Measurements from ENCODE around the gene NADK2. TPM values are rescaled to one million over a fixed set of nuclear protein-coding genes. Genes with fewer than 3 reads are reported as not detected.

Gene NADK2
- total RNA-seq, 1 donor from 2014 or later = 20.7 TPM

GRCh38 chr5:36276864-36277263 lies 35.1 kb upstream of the NADK2 start:
- Mint-ChIP-seq H3K27me3 (ENCODE audit: low read depth, unreplicated experiment) (peaks cover 1% of the 10 kb centered on the region), H3K4me3 (ENCODE audit: unreplicated experiment) (no peak overlapping the region), H3K4me1 (ENCODE audit: low read depth, unreplicated experiment) (peaks cover 18% of the 10 kb centered on the region), H3K27ac (ENCODE audit: unreplicated experiment) (no peak overlapping the region), H3K36me3 (ENCODE audit: low read depth, unreplicated experiment) (no peaks in the 10 kb centered on the region), H3K9me3 (ENCODE audit: unreplicated experiment) (no peaks in the 10 kb centered on the region)
- Histone ChIP-seq H3K36me3 (ENCODE audit: insufficient read depth, low read length) (no peaks in the 10 kb centered on the region), H3K9ac (ENCODE audit: low read length) (no peak overlapping the region), H4K20me1 (ENCODE audit: insufficient read depth, low read length) (no peaks in the 10 kb centered on the region), H3K27ac (ENCODE audit: low read depth, low read length) (no peak overlapping the region), H3K79me2 (ENCODE audit: insufficient read depth, low read length) (no peaks in the 10 kb centered on the region), H2AFZ (ENCODE audit: low read depth, low read length) (no peak overlapping the region), H3K4me2 (ENCODE audit: low read length) (no peak overlapping the region), H3K9me3 (ENCODE audit: insufficient read depth, low read depth, low read length) (no peaks in the 10 kb centered on the region), H3K4me3 (ENCODE audit: insufficient read depth, low read depth, low read length) (no peak overlapping the region), H3K4me1 (ENCODE audit: insufficient read depth, low read length) (no peaks in the 10 kb centered on the region), H3K27me3 (ENCODE audit: insufficient read depth, low read length) (no peaks in the 10 kb centered on the region)
- TF ChIP-seq CTCF (IDR thresholded peaks at IDR 0.05; ENCODE audit: insufficient read depth, low read depth, low read length) (no peak), EZH2 (IDR thresholded peaks at IDR 0.05; ENCODE audit: insufficient read depth, low read length) (no peak)
- FAIRE-seq (no peak), DNase-seq (ENCODE audit: low read depth) (no peak)

GRCh38 chr5:36273809-36274526 lies 32.2 kb upstream of the NADK2 start:
- Histone ChIP-seq H3K36me3 (ENCODE audit: insufficient read depth, low read length) (no peaks in the 10 kb centered on the region), H3K4me1 (ENCODE audit: insufficient read depth, low read length) (no peaks in the 10 kb centered on the region), H3K4me2 (ENCODE audit: low read length) (no peak overlapping the region), H3K9me3 (ENCODE audit: insufficient read depth, low read depth, low read length) (no peaks in the 10 kb centered on the region), H3K79me2 (ENCODE audit: insufficient read depth, low read length) (no peaks in the 10 kb centered on the region), H2AFZ (ENCODE audit: low read depth, low read length) (no peak overlapping the region), H3K27ac (ENCODE audit: low read depth, low read length) (no peak overlapping the region), H4K20me1 (ENCODE audit: insufficient read depth, low read length) (no peaks in the 10 kb centered on the region), H3K27me3 (ENCODE audit: insufficient read depth, low read length) (no peaks in the 10 kb centered on the region), H3K9ac (ENCODE audit: low read length) (no peak overlapping the region), H3K4me3 (ENCODE audit: insufficient read depth, low read depth, low read length) (no peak overlapping the region)
- no peaks in the 10 kb centered on the region for H3K9me3 Mint-ChIP-seq (ENCODE audit: unreplicated experiment)
- TF ChIP-seq CTCF (IDR thresholded peaks at IDR 0.05; ENCODE audit: insufficient read depth, low read depth, low read length) (no peak), EZH2 (IDR thresholded peaks at IDR 0.05; ENCODE audit: insufficient read depth, low read length) (no peak)
- DNase-seq (ENCODE audit: low read depth) = no peak
- no peak for FAIRE-seq
- H3K4me3 Mint-ChIP-seq (ENCODE audit: unreplicated experiment) = no peak overlapping the region
- no peak overlapping the region for H3K27ac Mint-ChIP-seq (ENCODE audit: unreplicated experiment)
- H3K27me3 Mint-ChIP-seq (ENCODE audit: low read depth, unreplicated experiment) = peaks cover 1% of the 10 kb centered on the region
- peaks cover 8% of the 10 kb centered on the region for H3K4me1 Mint-ChIP-seq (ENCODE audit: low read depth, unreplicated experiment)
- H3K36me3 Mint-ChIP-seq (ENCODE audit: low read depth, unreplicated experiment) = no peaks in the 10 kb centered on the region

DNA sequence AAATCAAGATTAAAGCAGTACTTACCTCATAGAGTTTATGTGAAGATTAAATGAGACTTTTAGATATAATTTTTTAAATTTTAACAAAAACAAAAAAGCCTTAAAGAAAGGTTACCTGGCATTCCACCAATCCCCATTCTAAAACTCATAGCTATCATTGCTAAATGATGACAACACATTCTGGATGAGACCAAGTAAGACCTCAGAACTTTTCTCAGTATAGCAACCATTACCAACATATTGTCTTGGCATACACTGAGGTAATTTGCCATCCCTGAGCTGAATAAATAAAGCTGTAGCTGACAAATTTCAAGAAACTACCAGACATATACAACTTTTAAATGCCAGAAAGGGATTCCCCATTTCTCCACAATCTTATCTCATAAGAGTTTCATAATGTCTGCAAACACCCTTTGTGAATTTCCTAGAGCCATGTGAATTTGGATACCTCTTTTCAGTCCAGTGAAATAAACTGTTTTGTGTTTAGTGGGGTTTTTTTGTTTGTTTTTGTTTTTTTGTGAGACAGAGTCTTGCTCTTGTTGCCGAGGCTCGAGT lies 30.5 kb upstream of the NADK2 start:
- no peaks in the 10 kb centered on the region for H3K36me3 ChIP-seq (ENCODE audit: insufficient read depth, low read length)
- no peak for FAIRE-seq

More for the DNA sequence above, 30.5 kb upstream of the NADK2 start:
- Histone ChIP-seq H2AFZ (ENCODE audit: low read depth, low read length) (no peak overlapping the region), H3K27ac (ENCODE audit: low read depth, low read length) (no peak overlapping the region), H3K9me3 (ENCODE audit: insufficient read depth, low read depth, low read length) (no peaks in the 10 kb centered on the region), H3K9ac (ENCODE audit: low read length) (no peak overlapping the region), H3K4me2 (ENCODE audit: low read length) (no peak overlapping the region), H3K4me3 (ENCODE audit: insufficient read depth, low read depth, low read length) (no peak overlapping the region), H3K79me2 (ENCODE audit: insufficient read depth, low read length) (no peaks in the 10 kb centered on the region), H4K20me1 (ENCODE audit: insufficient read depth, low read length) (no peaks in the 10 kb centered on the region), H3K4me1 (ENCODE audit: insufficient read depth, low read length) (no peaks in the 10 kb centered on the region), H3K27me3 (ENCODE audit: insufficient read depth, low read length) (no peaks in the 10 kb centered on the region)
- Mint-ChIP-seq H3K27ac (ENCODE audit: unreplicated experiment) (no peak overlapping the region), H3K36me3 (ENCODE audit: low read depth, unreplicated experiment) (no peaks in the 10 kb centered on the region), H3K4me3 (ENCODE audit: unreplicated experiment) (no peak overlapping the region), H3K27me3 (ENCODE audit: low read depth, unreplicated experiment) (peaks cover 1% of the 10 kb centered on the region), H3K4me1 (ENCODE audit: low read depth, unreplicated experiment) (no peaks in the 10 kb centered on the region), H3K9me3 (ENCODE audit: unreplicated experiment) (no peaks in the 10 kb centered on the region)
- TF ChIP-seq CTCF (IDR thresholded peaks at IDR 0.05; ENCODE audit: insufficient read depth, low read depth, low read length) (no peak), EZH2 (IDR thresholded peaks at IDR 0.05; ENCODE audit: insufficient read depth, low read length) (no peak)
- peak; percentile 36 for DNase-seq (ENCODE audit: low read depth)

All from astrocyte (in vitro differentiated cells and primary cell).